Mesodermal cell (in vitro differentiated cells): ENCODE data around the gene PRXL2A.
"Not testable (repeated sequence)": the region's sequence is repeated elsewhere in the genome, so short reads cannot be mapped to it uniquely, and the experiment has no call there.

Experiments
- H3K27ac ChIP-seq: 2 replicates; pipeline ENCODE4 v1.7.0; 2013; ENCODE audit warnings: mild to moderate bottlenecking, low read depth, low read length, moderate library complexity; ENCODE audit not compliant: severe bottlenecking
- H3K36me3 ChIP-seq: 2 replicates; pipeline ENCODE4 v1.7.1; 2013; ENCODE audit warnings: mild to moderate bottlenecking, low read length, moderate library complexity; ENCODE audit not compliant: control insufficient read depth, insufficient read depth
- H3K4me1 ChIP-seq: one replicate; pipeline ENCODE4 v1.7.1; 2013; ENCODE audit warnings: mild to moderate bottlenecking, low read length; ENCODE audit not compliant: insufficient read depth, control insufficient read depth, poor library complexity, severe bottlenecking
- H3K4me3 ChIP-seq: 2 replicates; pipeline ENCODE4 v1.7.0; 2013; ENCODE audit warnings: low read length, control low read depth, mild to moderate bottlenecking; ENCODE audit not compliant: insufficient read depth, poor library complexity, severe bottlenecking; ENCODE audit errors: extremely low read depth
- H3K9me3 ChIP-seq: 2 replicates; pipeline ENCODE4 v1.7.1; 2013; ENCODE audit warnings: mild to moderate bottlenecking, low read length, moderate library complexity; ENCODE audit not compliant: control insufficient read depth
- WGBS, 2 experiments: methylation state at CpG; one replicate each; pipeline ENCODE4 v1.1.5; 2013; ENCODE audit warnings: missing lambda C conversion rate in 2 of 2; ENCODE audit not compliant: insufficient coverage in 2 of 2; 5-methylcytosine and 5-hydroxymethylcytosine counted together

Gene PRXL2A

GRCh38 chr10:80411267-80411668, 2.9 kb downstream of the PRXL2A start:
- H3K4me3 ChIP-seq = no peak overlapping the region
- H3K9me3 ChIP-seq = no peaks in the 10 kb centered on the region
- no peak overlapping the region for H3K27ac ChIP-seq
- H3K4me1 ChIP-seq = peaks cover 37% of the 10 kb centered on the region
- peaks cover 16% of the 10 kb centered on the region for H3K36me3 ChIP-seq
- WGBS, 2 experiments = 88 to 100% methylated on average over 2 of the region's 2 CpGs

GRCh38 chr10:80411681-80412220, 3.4 kb downstream of the PRXL2A start:
- no peak overlapping the region for H3K4me3 ChIP-seq
- no CpG with 5 or more reads among the region's 1 CpG for WGBS, 2 experiments
- H3K4me1 ChIP-seq = peaks cover 39% of the 10 kb centered on the region
- no peak overlapping the region for H3K27ac ChIP-seq
- no peaks in the 10 kb centered on the region for H3K9me3 ChIP-seq
- H3K36me3 ChIP-seq = peaks cover 16% of the 10 kb centered on the region

GRCh38 chr10:80412486-80412885, 4.1 kb downstream of the PRXL2A start:
- peaks cover 41% of the 10 kb centered on the region for H3K4me1 ChIP-seq

GRCh38 chr10:80413271-80413996, 5.1 kb downstream of the PRXL2A start:
- H3K36me3 ChIP-seq = peaks cover 19% of the 10 kb centered on the region
- H3K4me1 ChIP-seq = peaks cover 42% of the 10 kb centered on the region
- H3K9me3 ChIP-seq = no peaks in the 10 kb centered on the region
- H3K27ac ChIP-seq = peak overlapping the region; percentile 68
- H3K4me3 ChIP-seq = no peak overlapping the region
- WGBS, 2 experiments = 82 to 87% methylated on average over 10 to 12 of the region's 12 CpGs

More at GRCh38 chr10:80412486-80412885, 4.1 kb downstream of the PRXL2A start:
- Histone ChIP-seq H3K9me3 (no peaks in the 10 kb centered on the region), H3K36me3 (peaks cover 16% of the 10 kb centered on the region), H3K27ac (no peak overlapping the region), H3K4me3 (no peak overlapping the region)
- whole genome bisulfite sequencing, 2 experiments = 89 to 100% methylated on average over 4 of the region's 5 CpGs

GRCh38 chr10:80414142-80414895, 6.0 kb downstream of the PRXL2A start:
- Histone ChIP-seq H3K9me3 (no peaks in the 10 kb centered on the region), H3K4me1 (peaks cover 42% of the 10 kb centered on the region), H3K36me3 (peaks cover 21% of the 10 kb centered on the region), H3K4me3 (no peak overlapping the region), H3K27ac (peak overlapping the region; percentile 68)
- 94 to 95% methylated on average over 5 of the region's 7 CpGs for WGBS, 2 experiments

GRCh38 chr10:80415734-80416478, 7.6 kb downstream of the PRXL2A start:
- Histone ChIP-seq H3K4me1 (peaks cover 42% of the 10 kb centered on the region), H3K4me3 (no peak overlapping the region), H3K27ac (peak overlapping the region; percentile 51), H3K9me3 (no peaks in the 10 kb centered on the region), H3K36me3 (peaks cover 24% of the 10 kb centered on the region)
- 84 to 96% methylated on average over 2 to 3 of the region's 3 CpGs for WGBS, 2 experiments

GRCh38 chr10:80416479-80417098, 8.2 kb downstream of the PRXL2A start:
- peaks cover 30% of the 10 kb centered on the region for H3K36me3 ChIP-seq
- H3K27ac ChIP-seq = no peak overlapping the region
- 42 to 60% methylated on average over 8 to 14 of the region's 15 CpGs for WGBS, 2 experiments
- no peaks in the 10 kb centered on the region for H3K9me3 ChIP-seq
- H3K4me1 ChIP-seq = peaks cover 37% of the 10 kb centered on the region
- H3K4me3 ChIP-seq = no peak overlapping the region

GRCh38 chr10:80417256-80417655, 8.9 kb downstream of the PRXL2A start:
- WGBS, 2 experiments = 100% methylated on average over 1 of the region's 6 CpGs; no CpG with 5 or more reads in 1 of the 2 experiments
- H3K27ac ChIP-seq, H3K9me3 ChIP-seq, H3K4me3 ChIP-seq: not testable (repeated sequence)
- H3K4me1 ChIP-seq = peaks cover 37% of the 10 kb centered on the region
- peaks cover 37% of the 10 kb centered on the region for H3K36me3 ChIP-seq

GRCh38 chr10:80421050-80421706, 12.8 kb downstream of the PRXL2A start:
- WGBS, 2 experiments = 90 to 100% methylated on average over 4 of the region's 5 CpGs
- H3K9me3 ChIP-seq = no peaks in the 10 kb centered on the region
- H3K4me3 ChIP-seq = no peak overlapping the region
- H3K27ac ChIP-seq = no peak overlapping the region
- H3K36me3 ChIP-seq = peaks cover 67% of the 10 kb centered on the region
- H3K4me1 ChIP-seq = peaks cover 8% of the 10 kb centered on the region
